OCI-LY1 (cell line): ENCODE measurements around the gene ZDHHC23.

Experiments used
- H2AFZ ChIP-seq: fragments of 200-600 bp; sonication (generic), shearing (Covaris generic); 2 replicates; pipeline ENCODE4 v1.6.0; 2014; ENCODE audit warnings: antibody characterized with exemption, mild to moderate bottlenecking, low read length
- H3F3A ChIP-seq: fragments of 200-600 bp; sonication (generic), shearing (Covaris generic); 2 replicates; pipeline ENCODE4 v1.6.0; 2014; ENCODE audit warnings: mild to moderate bottlenecking, antibody characterized with exemption, low read length, moderate library complexity; ENCODE audit not compliant: insufficient read depth
- H3K27ac ChIP-seq: fragments of 200-600 bp; sonication (generic); 2 replicates; pipeline ENCODE4 v1.5.1; 2014; ENCODE audit warnings: low read length, mixed run types, mild to moderate bottlenecking, low read depth; ENCODE audit not compliant: poor library complexity, severe bottlenecking
- H3K27me3 ChIP-seq: fragments of 200-600 bp; sonication (generic); 2 replicates; pipeline ENCODE4 v1.6.0; 2014; ENCODE audit warnings: antibody characterized with exemption, mild to moderate bottlenecking, low read length, moderate library complexity; ENCODE audit not compliant: insufficient read depth
- H3K36me3 ChIP-seq: fragments of 200-600 bp; sonication (generic); 2 replicates; pipeline ENCODE4 v1.6.1; 2014; ENCODE audit warnings: mild to moderate bottlenecking, antibody characterized with exemption, low read length, moderate library complexity, mixed read lengths; ENCODE audit not compliant: insufficient read depth
- H3K4me1 ChIP-seq: fragments of 200-600 bp; sonication (generic); 2 replicates; pipeline ENCODE4 v1.5.1; 2014; ENCODE audit warnings: mild to moderate bottlenecking, low read length, moderate library complexity; ENCODE audit not compliant: insufficient read depth, severe bottlenecking
- H3K4me2 ChIP-seq: fragments of 200-600 bp; sonication (generic), shearing (Covaris generic); 2 replicates; pipeline ENCODE4 v1.6.1; 2014; ENCODE audit warnings: low read length
- H3K4me3 ChIP-seq: fragments of 200-600 bp; sonication (generic); 2 replicates; pipeline ENCODE4 v1.5.1; 2014; ENCODE audit warnings: low read length, low read depth, mild to moderate bottlenecking, mixed read lengths; ENCODE audit not compliant: poor library complexity, severe bottlenecking
- H3K79me2 ChIP-seq: fragments of 200-600 bp; shearing (Covaris generic); 2 replicates; pipeline ENCODE4 v1.6.1; 2016; ENCODE audit warnings: mixed run types, low read length, mixed read lengths; ENCODE audit not compliant: insufficient read depth
- H3K9ac ChIP-seq: fragments of 200-600 bp; sonication (generic), shearing (Covaris generic); 2 replicates; pipeline ENCODE4 v1.6.1; 2014; ENCODE audit warnings: mild to moderate bottlenecking, low read length, mixed read lengths
- H3K9me2 ChIP-seq: fragments of 200-600 bp; sonication (generic), shearing (Covaris generic); 2 replicates; pipeline ENCODE4 v1.6.1; 2014; ENCODE audit warnings: low read depth, mild to moderate bottlenecking, low read length, mixed read lengths
- H3K9me3 ChIP-seq: fragments of 200-600 bp; shearing (Covaris generic); 2 replicates; pipeline ENCODE4 v1.6.1; 2014; ENCODE audit warnings: low read length, mixed read lengths
- H4K20me1 ChIP-seq: fragments of 200-600 bp; sonication (generic), shearing (Covaris generic); 2 replicates; pipeline ENCODE4 v1.6.0; 2016; ENCODE audit warnings: mild to moderate bottlenecking, low read length; ENCODE audit not compliant: insufficient read depth
- CTCF ChIP-seq: fragments of 200-600 bp; sonication (generic), shearing (Covaris generic); IDR thresholded peaks from 2 replicates; pipeline ENCODE4 v1.5.1; 2017; ENCODE audit warnings: mild to moderate bottlenecking, antibody characterized with exemption, low read length, moderate library complexity, mixed read lengths
- EZH2 ChIP-seq: fragments of 200-600 bp; sonication (generic), shearing (Covaris generic); IDR thresholded peaks from 2 replicates; pipeline ENCODE4 v1.8.0; 2017; ENCODE audit warnings: borderline replicate concordance, mixed run types, mild to moderate bottlenecking, antibody characterized with exemption, low read length, moderate library complexity, mixed read lengths

Gene ZDHHC23

GRCh38 chr3:113908133-113908532 lies 39.7 kb upstream of the ZDHHC23 start:
- TF ChIP-seq CTCF: no peak
- TF ChIP-seq EZH2: no peak
- Histone ChIP-seq H3K4me3 (no peak overlapping the region), H3K79me2 (no peaks in the 10 kb centered on the region), H2AFZ (no peak overlapping the region), H3F3A (no peaks in the 10 kb centered on the region), H3K9me3 (no peaks in the 10 kb centered on the region), H3K36me3 (no peaks in the 10 kb centered on the region), H3K4me2 (no peak overlapping the region), H3K27ac (no peak overlapping the region), H3K4me1 (peaks cover 2% of the 10 kb centered on the region), H3K9ac (no peak overlapping the region), H3K27me3 (no peaks in the 10 kb centered on the region), H4K20me1 (no peaks in the 10 kb centered on the region), H3K9me2 (no peaks in the 10 kb centered on the region)

GRCh38 chr3:113910966-113911365 lies 36.8 kb upstream of the ZDHHC23 start:
- no peak overlapping the region for H3K27ac ChIP-seq
- H3K9me3 ChIP-seq: no peaks in the 10 kb centered on the region
- no peak overlapping the region for H3K4me2 ChIP-seq
- no peaks in the 10 kb centered on the region for H3K79me2 ChIP-seq
- no peak for TF ChIP-seq CTCF
- no peak for TF ChIP-seq EZH2
- no peak overlapping the region for H3K9ac ChIP-seq
- no peaks in the 10 kb centered on the region for H3K36me3 ChIP-seq
- no peak overlapping the region for H3K4me3 ChIP-seq
- H3K4me1 ChIP-seq: peaks cover 2% of the 10 kb centered on the region
- H3K9me2 ChIP-seq: no peaks in the 10 kb centered on the region
- H3K27me3 ChIP-seq: no peaks in the 10 kb centered on the region
- H3F3A ChIP-seq: no peaks in the 10 kb centered on the region
- H4K20me1 ChIP-seq: no peaks in the 10 kb centered on the region
- H2AFZ ChIP-seq: no peak overlapping the region

- Histone ChIP-seq H3K4me3 (no peak overlapping the region), H3K27ac (no peak overlapping the region), H3K9me3 (no peaks in the 10 kb centered on the region), H2AFZ (no peak overlapping the region), H3K27me3 (no peaks in the 10 kb centered on the region), H3K79me2 (no peaks in the 10 kb centered on the region), H3K4me2 (no peak overlapping the region), H3K9ac (no peak overlapping the region), H3F3A (no peaks in the 10 kb centered on the region), H3K4me1 (peaks cover 2% of the 10 kb centered on the region), H3K36me3 (no peaks in the 10 kb centered on the region), H3K9me2 (no peaks in the 10 kb centered on the region), H4K20me1 (no peaks in the 10 kb centered on the region)
- TF ChIP-seq CTCF (peak; percentile 80), EZH2 (no peak)
Measured at GRCh38 chr3:113912552-113913236, 35.1 kb upstream of the ZDHHC23 start.
